Astrocyte (in vitro differentiated cells and primary cell): Measurements from ENCODE around the gene OR52E4. TPM values are rescaled to one million over a fixed set of nuclear protein-coding genes. Genes with fewer than 3 reads are reported as not detected.

Experiments
- DNase-seq: peaks from one replicate; pipeline ENCODE4 v3.0.0-alpha.2; 2010; ENCODE audit warnings: low read depth
- FAIRE-seq: peaks from 2 replicates; lab custom pipeline; 2011; peaks lifted over from hg19 to GRCh38; lab: Jason Lieb, UNC
- H2AFZ ChIP-seq: 2 replicates; pipeline ENCODE4 v1.6.0; 2012; ENCODE audit warnings: low read depth, low read length, inconsistent platforms
- H3K27ac ChIP-seq: 2 replicates; pipeline ENCODE4 v1.5.1; 2011; ENCODE audit warnings: low read depth, low read length, inconsistent platforms
- H3K27me3 ChIP-seq: 2 replicates; pipeline ENCODE4 v1.6.0; 2011; ENCODE audit warnings: low read length, inconsistent platforms; ENCODE audit not compliant: insufficient read depth
- H3K36me3 ChIP-seq: 2 replicates; pipeline ENCODE4 v1.5.1; 2011; ENCODE audit warnings: low read length, inconsistent platforms; ENCODE audit not compliant: insufficient read depth
- H3K4me1 ChIP-seq: 2 replicates; pipeline ENCODE4 v1.5.1; 2011; ENCODE audit warnings: low read length, inconsistent platforms; ENCODE audit not compliant: insufficient read depth
- H3K4me2 ChIP-seq: 2 replicates; pipeline ENCODE4 v1.6.0; 2012; ENCODE audit warnings: low read length, inconsistent platforms
- H3K4me3 ChIP-seq: 2 replicates; pipeline ENCODE4 v1.5.1; 2011; ENCODE audit warnings: low read depth, mild to moderate bottlenecking, low read length, inconsistent platforms; ENCODE audit not compliant: insufficient read depth
- H3K79me2 ChIP-seq: 2 replicates; pipeline ENCODE4 v1.6.0; 2012; ENCODE audit warnings: mild to moderate bottlenecking, low read length, inconsistent platforms; ENCODE audit not compliant: insufficient read depth
- H3K9ac ChIP-seq: 2 replicates; pipeline ENCODE4 v1.6.0; 2012; ENCODE audit warnings: mild to moderate bottlenecking, low read length, inconsistent platforms
- H3K9me3 ChIP-seq: 2 replicates; pipeline ENCODE4 v1.5.1; 2012; ENCODE audit warnings: low read depth, mild to moderate bottlenecking, low read length, inconsistent platforms; ENCODE audit not compliant: insufficient read depth
- H4K20me1 ChIP-seq: 2 replicates; pipeline ENCODE4 v1.6.0; 2012; ENCODE audit warnings: low read length, inconsistent platforms; ENCODE audit not compliant: insufficient read depth
- H3K27ac Mint-ChIP-seq: one replicate; pipeline ENCODE4 v1.8.0; 2021; ENCODE audit warnings: mild to moderate bottlenecking, mixed read lengths; ENCODE audit not compliant: unreplicated experiment
- H3K27me3 Mint-ChIP-seq: one replicate; pipeline ENCODE4 v1.8.0; 2021; ENCODE audit warnings: low read depth, mixed read lengths; ENCODE audit not compliant: unreplicated experiment
- H3K36me3 Mint-ChIP-seq: one replicate; pipeline ENCODE4 v1.8.0; 2021; ENCODE audit warnings: low read depth, mixed read lengths; ENCODE audit not compliant: unreplicated experiment
- H3K4me1 Mint-ChIP-seq: one replicate; pipeline ENCODE4 v1.8.0; 2021; ENCODE audit warnings: low read depth, mixed read lengths; ENCODE audit not compliant: unreplicated experiment
- H3K4me3 Mint-ChIP-seq: one replicate; pipeline ENCODE4 v1.8.0; 2021; ENCODE audit warnings: mild to moderate bottlenecking, moderate library complexity, mixed read lengths; ENCODE audit not compliant: unreplicated experiment
- H3K9me3 Mint-ChIP-seq: one replicate; pipeline ENCODE4 v1.8.0; 2021; ENCODE audit warnings: mild to moderate bottlenecking, mixed read lengths; ENCODE audit not compliant: unreplicated experiment
- CTCF ChIP-seq: IDR thresholded peaks from 2 replicates; pipeline ENCODE4 v1.5.1; 2011; ENCODE audit warnings: low read depth, mild to moderate bottlenecking, inconsistent platforms, low read length, moderate library complexity; ENCODE audit not compliant: insufficient read depth
- EZH2 ChIP-seq: IDR thresholded peaks from 2 replicates; pipeline ENCODE4 v1.6.1; 2012; ENCODE audit warnings: mild to moderate bottlenecking, low read length, inconsistent platforms; ENCODE audit not compliant: insufficient read depth
- total RNA-seq: library from RNA; stranded (reverse); gene quantifications from 2 replicates; pipeline ENCODE4 v1.2.1, GENCODE V29; 2021

OR52E4 gene
- total RNA-seq, 1 donor from 2014 or later, result not detected

GRCh38 chr11:5887172-5887571, 6.7 kb downstream of the OR52E4 start:
- Mint-ChIP-seq H3K27ac (no peak overlapping the region), H3K27me3 (no peaks in the 10 kb centered on the region), H3K4me1 (no peaks in the 10 kb centered on the region), H3K4me3 (no peak overlapping the region), H3K36me3 (no peaks in the 10 kb centered on the region), H3K9me3 (no peaks in the 10 kb centered on the region)
- Histone ChIP-seq H3K4me3 (no peak overlapping the region), H3K36me3 (no peaks in the 10 kb centered on the region), H3K4me2 (no peak overlapping the region), H4K20me1 (no peaks in the 10 kb centered on the region), H3K27me3 (no peaks in the 10 kb centered on the region), H2AFZ (no peak overlapping the region), H3K4me1 (no peaks in the 10 kb centered on the region), H3K9me3 (no peaks in the 10 kb centered on the region), H3K79me2 (no peaks in the 10 kb centered on the region), H3K9ac (no peak overlapping the region), H3K27ac (no peak overlapping the region)
- no peak for DNase-seq
- FAIRE-seq, result no peak
- TF ChIP-seq EZH2, result no peak
- no peak for TF ChIP-seq CTCF

- Histone ChIP-seq H3K4me3 (no peak overlapping the region), H3K27me3 (no peaks in the 10 kb centered on the region), H3K4me1 (no peaks in the 10 kb centered on the region), H3K27ac (no peak overlapping the region), H3K79me2 (no peaks in the 10 kb centered on the region), H3K4me2 (no peak overlapping the region), H3K9me3 (no peaks in the 10 kb centered on the region), H2AFZ (no peak overlapping the region), H3K36me3 (no peaks in the 10 kb centered on the region), H4K20me1 (no peaks in the 10 kb centered on the region), H3K9ac (no peak overlapping the region)
- FAIRE-seq (no peak), DNase-seq (no peak)
- TF ChIP-seq CTCF, result no peak
- TF ChIP-seq EZH2, result no peak
- Mint-ChIP-seq H3K27me3 (no peaks in the 10 kb centered on the region), H3K9me3 (no peaks in the 10 kb centered on the region), H3K27ac (no peak overlapping the region), H3K4me1 (no peaks in the 10 kb centered on the region), H3K4me3 (no peak overlapping the region), H3K36me3 (no peaks in the 10 kb centered on the region)
Measured at GRCh38 chr11:5887661-5888060, 7.2 kb downstream of the OR52E4 start.

GRCh38 chr11:5891216-5891800, 10.9 kb downstream of the OR52E4 start:
- H3K27me3 ChIP-seq, result no peaks in the 10 kb centered on the region
- peak; percentile 36 for TF ChIP-seq CTCF
- TF ChIP-seq EZH2, result no peak
- Mint-ChIP-seq H3K4me3 (no peak overlapping the region), H3K4me1 (no peaks in the 10 kb centered on the region), H3K27me3 (no peaks in the 10 kb centered on the region), H3K36me3 (no peaks in the 10 kb centered on the region), H3K27ac (no peak overlapping the region), H3K9me3 (no peaks in the 10 kb centered on the region)
- H3K9ac ChIP-seq, result no peak overlapping the region
- no peak overlapping the region for H3K4me3 ChIP-seq
- no peaks in the 10 kb centered on the region for H3K79me2 ChIP-seq
- H3K36me3 ChIP-seq, result no peaks in the 10 kb centered on the region
- H3K27ac ChIP-seq, result no peak overlapping the region
- H3K4me2 ChIP-seq, result no peak overlapping the region
- DNase-seq (peak; percentile 1), FAIRE-seq (no peak)
- no peak overlapping the region for H2AFZ ChIP-seq
- no peaks in the 10 kb centered on the region for H3K9me3 ChIP-seq
- H3K4me1 ChIP-seq, result no peaks in the 10 kb centered on the region
- no peaks in the 10 kb centered on the region for H4K20me1 ChIP-seq
